ENCODE results near the gene EXOSC9. TPM values are rescaled to one million over a fixed set of nuclear protein-coding genes. Genes with fewer than 3 reads are reported as not detected.

EXOSC9 gene
- total RNA-seq, 2 experiments from 2014 or later: 58.4 to 66.0 TPM

DNA sequence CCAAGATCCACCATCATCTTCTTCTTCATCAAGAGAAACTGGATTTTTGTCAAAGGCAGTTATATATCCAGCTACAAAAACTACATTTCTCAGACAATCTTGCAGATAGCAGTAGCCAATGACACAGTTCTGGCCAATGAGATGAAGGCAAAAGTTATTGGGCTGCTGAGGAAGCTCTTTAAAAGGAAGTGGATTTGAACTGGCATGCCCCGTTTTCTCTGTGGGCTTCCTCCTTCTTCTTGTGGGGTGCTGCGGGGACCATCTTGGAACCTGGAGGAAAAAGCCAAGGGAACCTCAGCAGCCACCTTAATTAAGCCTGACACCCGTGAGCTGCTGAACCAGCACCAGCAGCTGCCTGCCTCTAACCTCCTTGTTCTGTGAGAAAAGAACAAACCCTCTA, 40.9 kb upstream of the EXOSC9 start:
- H3K79me2 ChIP-seq (ENCODE audit: insufficient read depth, low read depth, low read length): no peaks in the 10 kb centered on the region
- no TSS peak for BruUV-seq (replicated peaks)
- TF ChIP-seq CTCF (conservative IDR thresholded peaks at IDR 0.05; ENCODE audit: low read length) (no peak), EZH2phosphoT487 (IDR thresholded peaks at IDR 0.05; ENCODE audit: borderline replicate concordance, low read depth, low read length) (no peak)
- no peaks in the 10 kb centered on the region for H3K36me3 ChIP-seq (ENCODE audit: insufficient read depth, low read length)
- H3K9me3 ChIP-seq (ENCODE audit: low read length): no peaks in the 10 kb centered on the region
- no peaks in the 10 kb centered on the region for H3K4me1 ChIP-seq (ENCODE audit: insufficient read depth, low read length, poor library complexity, severe bottlenecking)
- H3K9me2 ChIP-seq (ENCODE audit: insufficient read depth, low read length): no peaks in the 10 kb centered on the region
- ChIA-PET POLR2A (interaction anchor here (0.6 kb wide), 1 partner anchor 10 kb away, joined by 3 read pairs; no protein-coding TSS in a partner anchor), CTCF (ENCODE audit: unreplicated experiment) (no interaction called here)
- DNase-seq (ENCODE audit: low spot score): no peak
- H3K4me2 ChIP-seq (ENCODE audit: low read length): no peak overlapping the region
- H4K20me1 ChIP-seq (ENCODE audit: insufficient read depth, low read length): no peaks in the 10 kb centered on the region
- no peak overlapping the region for H3K27ac ChIP-seq (ENCODE audit: low read depth, low read length, poor library complexity, severe bottlenecking)
- H3K4me3 ChIP-seq (ENCODE audit: low read depth, low read length, poor library complexity, severe bottlenecking): no peak overlapping the region
- intact Hi-C loops (cut with micrococcal nuclease; ENCODE audit: unreplicated experiment): no loop called here
- no peak overlapping the region for H2AFZ ChIP-seq (ENCODE audit: low read length)

GRCh38 chr4:121764303-121764701, 36.8 kb upstream of the EXOSC9 start:
- H3K27ac ChIP-seq (ENCODE audit: low read depth, low read length, poor library complexity, severe bottlenecking): no peak overlapping the region
- H3K79me2 ChIP-seq (ENCODE audit: insufficient read depth, low read depth, low read length): no peaks in the 10 kb centered on the region
- H4K20me1 ChIP-seq (ENCODE audit: insufficient read depth, low read length): no peaks in the 10 kb centered on the region
- ChIA-PET POLR2A (interaction anchor here (0.8 kb wide), 1 partner anchor 60 kb away, joined by 3 read pairs; no protein-coding TSS in a partner anchor), CTCF (ENCODE audit: unreplicated experiment) (no interaction called here)
- intact Hi-C loops (cut with micrococcal nuclease; ENCODE audit: unreplicated experiment): no loop called here
- H3K4me2 ChIP-seq (ENCODE audit: low read length): no peak overlapping the region
- BruUV-seq (replicated peaks): no TSS peak
- H3K36me3 ChIP-seq (ENCODE audit: insufficient read depth, low read length): no peaks in the 10 kb centered on the region
- TF ChIP-seq CTCF (conservative IDR thresholded peaks at IDR 0.05; ENCODE audit: low read length) (no peak), EZH2phosphoT487 (IDR thresholded peaks at IDR 0.05; ENCODE audit: borderline replicate concordance, low read depth, low read length) (no peak)
- H2AFZ ChIP-seq (ENCODE audit: low read length): no peak overlapping the region
- no peak for DNase-seq (ENCODE audit: low spot score)
- H3K4me3 ChIP-seq (ENCODE audit: low read depth, low read length, poor library complexity, severe bottlenecking): no peak overlapping the region
- no peaks in the 10 kb centered on the region for H3K9me2 ChIP-seq (ENCODE audit: insufficient read depth, low read length)
- H3K9me3 ChIP-seq (ENCODE audit: low read length): no peaks in the 10 kb centered on the region
- no peaks in the 10 kb centered on the region for H3K4me1 ChIP-seq (ENCODE audit: insufficient read depth, low read length, poor library complexity, severe bottlenecking)

GRCh38 chr4:121764702-121765367, 36.3 kb upstream of the EXOSC9 start, which contains the start of gene SMIM43:
Gene SMIM43, minus strand, starts transcription at chr4:121765164. Its CDS starts 59 bp downstream, at chr4:121765105.
- intact Hi-C loops (cut with micrococcal nuclease; ENCODE audit: unreplicated experiment): no loop called here
- POLR2A ChIA-PET: no interaction called here
- no peak for DNase-seq (ENCODE audit: low spot score)
- Histone ChIP-seq H2AFZ (ENCODE audit: low read length) (no peak within 1 kb of the TSS), H3K9me3 (ENCODE audit: low read length) (no peaks in the 10 kb centered on the region), H3K4me2 (ENCODE audit: low read length) (no peak within 1 kb of the TSS), H3K4me1 (ENCODE audit: insufficient read depth, low read length, poor library complexity, severe bottlenecking) (no peaks in the 10 kb centered on the region), H3K4me3 (ENCODE audit: low read depth, low read length, poor library complexity, severe bottlenecking) (no peak within 1 kb of the TSS), H3K27ac (ENCODE audit: low read depth, low read length, poor library complexity, severe bottlenecking) (no peak within 1 kb of the TSS), H3K9me2 (ENCODE audit: insufficient read depth, low read length) (no peaks in the 10 kb centered on the region), H3K36me3 (ENCODE audit: insufficient read depth, low read length) (no peaks in the 10 kb centered on the region), H4K20me1 (ENCODE audit: insufficient read depth, low read length) (no peaks in the 10 kb centered on the region), H3K79me2 (ENCODE audit: insufficient read depth, low read depth, low read length) (no peaks in the 10 kb centered on the region)
- BruUV-seq (replicated peaks): no TSS peak
- TF ChIP-seq CTCF (conservative IDR thresholded peaks at IDR 0.05; ENCODE audit: low read length): no peak
- no peak for TF ChIP-seq EZH2phosphoT487 (IDR thresholded peaks at IDR 0.05; ENCODE audit: borderline replicate concordance, low read depth, low read length)
- CTCF ChIA-PET (ENCODE audit: unreplicated experiment): no interaction called here

All from OCI-LY7 (cell line).